Trophoblast cell (in vitro differentiated cells and primary cell): ENCODE measurements around the gene AHCYL1.

Source experiments
- DNase-seq, 2 donors: peaks; one replicate each; pipeline ENCODE4 v3.0.0-alpha.2; 2016
- H2AFZ ChIP-seq: 2 replicates; pipeline ENCODE4 v1.6.1; 2013; ENCODE audit warnings: low read length, moderate library complexity, mild to moderate bottlenecking; ENCODE audit not compliant: insufficient read depth, poor library complexity
- H2AK5ac ChIP-seq: 2 replicates; pipeline ENCODE4 v1.6.1; 2013; ENCODE audit warnings: mild to moderate bottlenecking, low read length
- H2BK120ac ChIP-seq: 2 replicates; pipeline ENCODE4 v1.6.1; 2013; ENCODE audit warnings: low read length, mild to moderate bottlenecking, moderate library complexity; ENCODE audit not compliant: insufficient read depth, poor library complexity
- H2BK12ac ChIP-seq: 2 replicates; pipeline ENCODE4 v1.6.1; 2013; ENCODE audit warnings: mild to moderate bottlenecking, low read length, moderate library complexity
- H2BK5ac ChIP-seq: 2 replicates; pipeline ENCODE4 v1.6.1; 2013; ENCODE audit warnings: low read length, low read depth, moderate library complexity, mild to moderate bottlenecking; ENCODE audit not compliant: poor library complexity
- H3K14ac ChIP-seq: 2 replicates; pipeline ENCODE4 v1.6.1; 2013; ENCODE audit warnings: mild to moderate bottlenecking, low read length
- H3K18ac ChIP-seq: 2 replicates; pipeline ENCODE4 v1.6.1; 2013; ENCODE audit warnings: mild to moderate bottlenecking, low read length
- H3K23ac ChIP-seq: 2 replicates; pipeline ENCODE4 v1.6.1; 2013; ENCODE audit warnings: low read length
- H3K27ac ChIP-seq: 2 replicates; pipeline ENCODE4 v1.5.1; 2013; ENCODE audit warnings: low read depth, mild to moderate bottlenecking, inconsistent platforms, low read length, moderate library complexity
- H3K27me3 ChIP-seq: 2 replicates; pipeline ENCODE4 v1.6.1; 2013; ENCODE audit warnings: inconsistent platforms, mild to moderate bottlenecking, low read length, moderate library complexity; ENCODE audit not compliant: insufficient read depth
- H3K36me3 ChIP-seq, 2 experiments: 1 replicate in 1 of 2; 2 replicates in 1 of 2; pipeline ENCODE4 v1.6.1; 2013; ENCODE audit warnings: low read length in 2 of 2, mild to moderate bottlenecking in 2 of 2, moderate library complexity in 1 of 2; ENCODE audit not compliant: insufficient read depth in 2 of 2, control insufficient read depth in 1 of 2
- H3K4ac ChIP-seq: 2 replicates; pipeline ENCODE4 v1.6.1; 2013; ENCODE audit warnings: low read depth, mild to moderate bottlenecking, low read length, moderate library complexity
- H3K4me1 ChIP-seq, 2 experiments: 1 replicate in 1 of 2; 2 replicates in 1 of 2; pipeline ENCODE4 v1.6.1; 2013; ENCODE audit warnings: low read length in 2 of 2, mild to moderate bottlenecking in 2 of 2, moderate library complexity in 1 of 2; ENCODE audit not compliant: insufficient read depth in 2 of 2, control insufficient read depth in 1 of 2
- H3K4me2 ChIP-seq: 2 replicates; pipeline ENCODE4 v1.6.1; 2013; ENCODE audit warnings: inconsistent platforms, mild to moderate bottlenecking, low read length, moderate library complexity
- H3K4me3 ChIP-seq: 2 replicates; pipeline ENCODE4 v1.5.1; 2013; ENCODE audit warnings: mild to moderate bottlenecking, low read depth, low read length, inconsistent platforms
- H3K79me1 ChIP-seq: one replicate; pipeline ENCODE4 v1.6.1; 2013; ENCODE audit warnings: low read length
- H3K79me2 ChIP-seq: 2 replicates; pipeline ENCODE4 v1.6.1; 2013; ENCODE audit warnings: low read length, mild to moderate bottlenecking; ENCODE audit not compliant: control insufficient read depth, insufficient read depth, poor library complexity
- H3K9ac ChIP-seq: 2 replicates; pipeline ENCODE4 v1.6.1; 2013; ENCODE audit warnings: mild to moderate bottlenecking, low read length
- H3K9me3 ChIP-seq: 2 replicates; pipeline ENCODE4 v1.6.1; 2013; ENCODE audit warnings: low read depth, mild to moderate bottlenecking, control low read depth, inconsistent platforms, low read length; ENCODE audit not compliant: insufficient read depth
- H4K12ac ChIP-seq: 2 replicates; pipeline ENCODE4 v1.6.1; 2013; ENCODE audit warnings: low read depth, mild to moderate bottlenecking, low read length, moderate library complexity
- H4K8ac ChIP-seq: 2 replicates; pipeline ENCODE4 v1.6.1; 2013; ENCODE audit warnings: low read depth, mild to moderate bottlenecking, low read length, moderate library complexity
- H4K91ac ChIP-seq: one replicate; pipeline ENCODE4 v1.6.1; 2013; ENCODE audit warnings: low read depth, mild to moderate bottlenecking, low read length, moderate library complexity
- WGBS: extraction: QIAGEN DNeasy Blood & Tissue Kit; methylation state at CpG from one replicate; pipeline ENCODE4 v1.1.7; 2013; ENCODE audit warnings: missing lambda C conversion rate; ENCODE audit not compliant: insufficient read length, insufficient coverage; ENCODE audit errors: extremely low coverage; 5-methylcytosine and 5-hydroxymethylcytosine counted together

AHCYL1 gene

DNA sequence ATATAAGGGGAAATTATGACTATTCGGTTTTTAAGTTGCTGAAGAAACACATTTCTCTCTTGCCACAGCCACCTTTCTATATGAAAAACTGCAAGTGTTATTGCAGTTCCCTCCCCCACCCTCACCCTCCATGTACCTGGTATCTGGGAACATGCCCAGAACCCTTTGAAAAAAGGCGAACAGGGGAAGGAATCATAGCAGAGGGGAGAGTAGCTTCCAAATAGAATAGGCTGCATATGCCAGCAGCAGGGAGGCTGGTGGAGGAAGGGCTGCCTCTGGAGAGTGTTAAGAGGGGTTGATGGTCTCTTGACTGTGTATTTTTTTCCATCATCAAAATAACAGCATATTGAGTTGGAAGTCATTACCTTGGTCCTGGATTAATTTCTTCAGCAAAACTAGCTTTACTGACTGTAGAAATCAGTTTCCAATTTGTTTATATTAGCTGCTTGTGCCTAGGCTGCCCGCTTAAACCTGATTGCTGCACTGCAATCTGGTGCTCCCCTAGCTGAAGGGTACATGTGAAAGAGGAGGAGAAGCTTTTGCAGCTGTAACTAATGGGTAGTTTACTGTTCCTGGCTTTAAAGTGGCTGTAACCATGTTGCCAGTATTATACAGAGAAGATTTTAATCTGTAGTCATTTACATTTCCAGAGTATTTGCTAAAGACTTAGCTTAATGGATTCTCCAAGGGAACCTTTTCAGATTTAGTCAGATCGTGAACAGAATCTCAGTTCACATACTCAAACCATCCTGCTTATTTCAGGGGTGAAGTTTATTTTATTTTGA lies 22.7 kb downstream of the AHCYL1 start:
- H3K4ac ChIP-seq = peak overlapping the region; percentile 87
- no peak for DNase-seq
- H4K8ac ChIP-seq = no peak overlapping the region
- peaks cover 6% of the 10 kb centered on the region for H3K79me1 ChIP-seq
- no peak overlapping the region for H2BK12ac ChIP-seq
- H2BK120ac ChIP-seq = no peak overlapping the region
- no peak overlapping the region for H4K91ac ChIP-seq
- H3K27ac ChIP-seq = no peak overlapping the region
- no peak overlapping the region for H3K14ac ChIP-seq
- no peak overlapping the region for H3K4me3 ChIP-seq
- H3K23ac ChIP-seq = no peak overlapping the region
- H3K9ac ChIP-seq = no peak overlapping the region
- no peak overlapping the region for H4K12ac ChIP-seq
- no peaks in the 10 kb centered on the region for H3K9me3 ChIP-seq
- H2AFZ ChIP-seq = no peak overlapping the region
- H3K4me1 ChIP-seq = peaks cover 2 to 10% of the 10 kb centered on the region in 2 experiments
- H3K79me2 ChIP-seq = peaks cover 2% of the 10 kb centered on the region
- H3K4me2 ChIP-seq = no peak overlapping the region
- no CpG with 5 or more reads among the region's 4 CpGs for WGBS
- H3K36me3 ChIP-seq = peaks cover 6 to 16% of the 10 kb centered on the region in 2 experiments
- no peak overlapping the region for H2BK5ac ChIP-seq
- H3K18ac ChIP-seq = no peak overlapping the region
- no peak overlapping the region for H2AK5ac ChIP-seq
- no peaks in the 10 kb centered on the region for H3K27me3 ChIP-seq

DNA sequence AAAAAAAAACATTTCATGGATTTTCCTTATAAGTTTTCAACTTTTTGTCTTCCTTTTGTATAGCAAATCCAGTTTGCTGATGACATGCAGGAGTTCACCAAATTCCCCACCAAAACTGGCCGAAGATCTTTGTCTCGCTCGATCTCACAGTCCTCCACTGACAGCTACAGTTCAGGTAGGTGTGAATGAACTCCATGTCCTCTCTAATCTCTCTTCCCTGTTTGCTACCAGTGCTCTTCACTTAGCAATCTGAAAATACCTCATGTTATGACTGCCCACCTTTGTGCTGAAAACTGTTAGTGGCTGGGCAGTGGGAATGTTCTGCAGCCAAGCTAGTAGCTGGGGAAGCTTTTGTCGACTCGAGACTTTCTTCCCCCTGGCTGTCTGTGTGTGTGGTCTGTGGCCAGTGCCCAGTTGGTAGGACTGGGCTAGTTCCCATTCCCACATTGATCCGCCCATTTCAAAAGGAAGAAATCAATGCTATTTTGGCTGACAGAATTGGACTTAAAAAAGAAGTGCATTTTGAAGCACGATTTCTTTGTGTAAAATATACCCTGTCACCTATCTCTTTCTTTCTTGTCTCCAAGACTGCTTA lies 24.5 kb downstream of the AHCYL1 start:
- Histone ChIP-seq H2BK5ac (no peak overlapping the region), H2BK12ac (no peak overlapping the region), H4K8ac (no peak overlapping the region), H3K79me2 (peaks cover 2% of the 10 kb centered on the region), H3K4ac (no peak overlapping the region), H3K9me3 (no peaks in the 10 kb centered on the region), H3K79me1 (peaks cover 4% of the 10 kb centered on the region), H2BK120ac (no peak overlapping the region), H3K4me2 (no peak overlapping the region), H3K27ac (no peak overlapping the region), H2AFZ (no peak overlapping the region), H3K4me3 (no peak overlapping the region), H2AK5ac (no peak overlapping the region), H3K9ac (no peak overlapping the region), H4K12ac (no peak overlapping the region), H3K14ac (no peak overlapping the region), H3K27me3 (no peaks in the 10 kb centered on the region), H3K36me3 (peaks cover 16 to 20% of the 10 kb centered on the region in 2 experiments), H3K18ac (no peak overlapping the region), H4K91ac (no peak overlapping the region), H3K4me1 (peaks cover 2 to 12% of the 10 kb centered on the region in 2 experiments), H3K23ac (no peak overlapping the region)
- no CpG with 5 or more reads among the region's 7 CpGs for WGBS
- DNase-seq = no peak

DNA sequence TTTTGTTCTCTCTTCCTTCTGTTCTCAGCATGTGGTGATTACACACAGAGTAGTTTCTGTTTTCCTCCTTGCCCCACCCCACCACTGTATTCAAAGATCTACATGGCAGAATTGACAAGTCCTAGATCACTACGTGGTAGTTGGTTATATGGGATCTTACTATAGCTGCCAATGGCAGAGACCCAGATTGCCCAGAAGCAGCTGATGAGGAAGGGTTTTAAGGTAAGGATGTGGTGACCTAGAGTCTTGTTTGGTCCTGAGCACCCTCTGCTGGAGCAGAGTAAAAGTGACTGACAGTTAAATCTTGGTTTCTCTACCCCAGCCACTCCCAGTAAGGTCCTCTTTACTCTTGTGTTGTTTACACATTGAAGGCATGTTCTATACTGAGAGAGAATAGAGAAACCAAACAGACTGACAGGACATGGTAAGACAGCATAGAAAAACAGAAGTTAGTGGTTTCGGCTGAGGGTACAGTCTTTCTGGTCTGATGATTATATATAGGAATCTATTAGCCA lies 27.0 kb downstream of the AHCYL1 start:
- Histone ChIP-seq H2AFZ (no peak overlapping the region), H3K14ac (no peak overlapping the region), H3K27ac (no peak overlapping the region), H3K9ac (no peak overlapping the region), H4K8ac (no peak overlapping the region), H3K79me1 (no peaks in the 10 kb centered on the region), H3K23ac (no peak overlapping the region), H3K4me3 (no peak overlapping the region), H3K4ac (no peak overlapping the region), H2BK12ac (no peak overlapping the region), H2AK5ac (no peak overlapping the region), H2BK120ac (no peak overlapping the region), H3K4me2 (no peak overlapping the region), H3K18ac (no peak overlapping the region), H3K36me3 (peaks cover 18 to 34% of the 10 kb centered on the region in 2 experiments), H3K4me1 (peaks cover 2 to 6% of the 10 kb centered on the region in 2 experiments), H3K27me3 (no peaks in the 10 kb centered on the region), H3K9me3 (no peaks in the 10 kb centered on the region), H4K12ac (no peak overlapping the region), H4K91ac (no peak overlapping the region), H2BK5ac (no peak overlapping the region), H3K79me2 (peaks cover 2% of the 10 kb centered on the region)
- DNase-seq = peak; percentile 33 to 64
- no CpG with 5 or more reads among the region's 2 CpGs for WGBS

DNA sequence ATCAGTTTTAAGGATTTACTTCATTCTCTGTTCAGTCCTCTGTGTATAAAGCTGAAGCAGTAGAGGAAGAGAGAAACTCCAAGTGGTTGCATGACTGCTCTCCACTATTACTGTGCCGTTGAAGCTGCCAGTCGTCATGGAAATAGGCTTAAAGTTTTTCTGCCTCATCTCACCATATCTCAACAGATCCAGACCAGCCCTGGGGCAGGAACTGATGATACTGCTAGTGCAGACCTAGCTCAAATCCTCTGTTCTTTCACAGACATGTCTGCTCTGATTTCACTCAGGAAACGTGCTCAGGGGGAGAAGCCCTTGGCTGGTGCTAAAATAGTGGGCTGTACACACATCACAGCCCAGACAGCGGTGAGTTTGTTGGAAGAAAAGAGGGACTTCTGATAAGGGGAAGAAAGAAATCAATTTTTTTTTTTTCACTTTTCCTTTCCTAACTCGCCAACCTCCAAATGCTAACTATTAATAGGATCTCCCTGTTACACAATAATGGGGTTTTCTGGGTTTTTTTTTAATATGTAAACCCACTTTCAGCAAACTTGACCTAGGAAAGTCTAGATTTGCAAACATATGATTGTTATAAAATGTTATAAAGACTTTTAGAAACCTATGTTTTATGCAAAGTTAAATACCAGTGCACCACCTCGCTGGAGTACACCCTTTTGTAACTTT lies 27.7 kb downstream of the AHCYL1 start:
- no peak overlapping the region for H2AK5ac ChIP-seq
- H3K4me3 ChIP-seq = no peak overlapping the region
- no peaks in the 10 kb centered on the region for H3K79me1 ChIP-seq
- no peak overlapping the region for H3K14ac ChIP-seq
- H2BK12ac ChIP-seq = no peak overlapping the region
- no peak overlapping the region for H4K12ac ChIP-seq
- peak overlapping the region; percentile 1 for H3K9ac ChIP-seq
- H3K9me3 ChIP-seq = no peaks in the 10 kb centered on the region
- H3K4me1 ChIP-seq = peaks cover 2% of the 10 kb centered on the region in 2 experiments
- H3K4ac ChIP-seq = no peak overlapping the region
- no CpG with 5 or more reads among the region's 6 CpGs for WGBS
- no peak for DNase-seq
- H4K8ac ChIP-seq = no peak overlapping the region
- no peaks in the 10 kb centered on the region for H3K79me2 ChIP-seq
- no peak overlapping the region for H2AFZ ChIP-seq
- H3K23ac ChIP-seq = no peak overlapping the region
- no peak overlapping the region for H2BK5ac ChIP-seq
- no peaks in the 10 kb centered on the region for H3K27me3 ChIP-seq
- H4K91ac ChIP-seq = no peak overlapping the region
- H3K4me2 ChIP-seq = no peak overlapping the region
- no peak overlapping the region for H3K18ac ChIP-seq
- H2BK120ac ChIP-seq = no peak overlapping the region
- H3K36me3 ChIP-seq = peaks cover 20 to 37% of the 10 kb centered on the region in 2 experiments
- no peak overlapping the region for H3K27ac ChIP-seq
